ENCODE results near the gene SRRM4.

DNA sequence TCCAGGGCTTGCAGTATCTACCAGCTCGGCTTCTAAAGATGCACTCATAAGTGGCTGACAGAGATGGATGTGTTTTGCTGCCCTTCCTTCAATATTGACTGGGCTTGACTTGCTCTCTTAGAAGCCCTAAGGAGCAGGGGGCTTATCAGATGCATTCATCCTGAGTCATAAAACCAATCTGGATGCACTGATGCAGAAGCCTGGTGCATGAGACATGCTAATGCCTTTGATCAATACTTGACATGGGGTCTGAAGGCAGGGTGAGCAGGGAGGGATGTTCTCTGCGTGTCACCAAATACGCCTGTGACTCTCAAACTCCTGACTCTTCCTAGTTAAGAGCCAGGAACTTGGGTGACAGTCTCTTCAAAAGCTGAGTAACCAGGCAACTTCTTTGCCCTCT is 119.6 kb downstream of the SRRM4 start:
- TF ChIP-seq, protein P1, sequence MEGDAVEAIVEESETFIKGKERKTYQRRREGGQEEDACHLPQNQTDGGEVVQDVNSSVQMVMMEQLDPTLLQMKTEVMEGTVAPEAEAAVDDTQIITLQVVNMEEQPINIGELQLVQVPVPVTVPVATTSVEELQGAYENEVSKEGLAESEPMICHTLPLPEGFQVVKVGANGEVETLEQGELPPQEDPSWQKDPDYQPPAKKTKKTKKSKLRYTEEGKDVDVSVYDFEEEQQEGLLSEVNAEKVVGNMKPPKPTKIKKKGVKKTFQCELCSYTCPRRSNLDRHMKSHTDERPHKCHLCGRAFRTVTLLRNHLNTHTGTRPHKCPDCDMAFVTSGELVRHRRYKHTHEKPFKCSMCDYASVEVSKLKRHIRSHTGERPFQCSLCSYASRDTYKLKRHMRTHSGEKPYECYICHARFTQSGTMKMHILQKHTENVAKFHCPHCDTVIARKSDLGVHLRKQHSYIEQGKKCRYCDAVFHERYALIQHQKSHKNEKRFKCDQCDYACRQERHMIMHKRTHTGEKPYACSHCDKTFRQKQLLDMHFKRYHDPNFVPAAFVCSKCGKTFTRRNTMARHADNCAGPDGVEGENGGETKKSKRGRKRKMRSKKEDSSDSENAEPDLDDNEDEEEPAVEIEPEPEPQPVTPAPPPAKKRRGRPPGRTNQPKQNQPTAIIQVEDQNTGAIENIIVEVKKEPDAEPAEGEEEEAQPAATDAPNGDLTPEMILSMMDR (IDR thresholded peaks at IDR 0.05; ENCODE audit: insufficient read depth, low read length), result no peak
- TF ChIP-seq, protein P2, sequence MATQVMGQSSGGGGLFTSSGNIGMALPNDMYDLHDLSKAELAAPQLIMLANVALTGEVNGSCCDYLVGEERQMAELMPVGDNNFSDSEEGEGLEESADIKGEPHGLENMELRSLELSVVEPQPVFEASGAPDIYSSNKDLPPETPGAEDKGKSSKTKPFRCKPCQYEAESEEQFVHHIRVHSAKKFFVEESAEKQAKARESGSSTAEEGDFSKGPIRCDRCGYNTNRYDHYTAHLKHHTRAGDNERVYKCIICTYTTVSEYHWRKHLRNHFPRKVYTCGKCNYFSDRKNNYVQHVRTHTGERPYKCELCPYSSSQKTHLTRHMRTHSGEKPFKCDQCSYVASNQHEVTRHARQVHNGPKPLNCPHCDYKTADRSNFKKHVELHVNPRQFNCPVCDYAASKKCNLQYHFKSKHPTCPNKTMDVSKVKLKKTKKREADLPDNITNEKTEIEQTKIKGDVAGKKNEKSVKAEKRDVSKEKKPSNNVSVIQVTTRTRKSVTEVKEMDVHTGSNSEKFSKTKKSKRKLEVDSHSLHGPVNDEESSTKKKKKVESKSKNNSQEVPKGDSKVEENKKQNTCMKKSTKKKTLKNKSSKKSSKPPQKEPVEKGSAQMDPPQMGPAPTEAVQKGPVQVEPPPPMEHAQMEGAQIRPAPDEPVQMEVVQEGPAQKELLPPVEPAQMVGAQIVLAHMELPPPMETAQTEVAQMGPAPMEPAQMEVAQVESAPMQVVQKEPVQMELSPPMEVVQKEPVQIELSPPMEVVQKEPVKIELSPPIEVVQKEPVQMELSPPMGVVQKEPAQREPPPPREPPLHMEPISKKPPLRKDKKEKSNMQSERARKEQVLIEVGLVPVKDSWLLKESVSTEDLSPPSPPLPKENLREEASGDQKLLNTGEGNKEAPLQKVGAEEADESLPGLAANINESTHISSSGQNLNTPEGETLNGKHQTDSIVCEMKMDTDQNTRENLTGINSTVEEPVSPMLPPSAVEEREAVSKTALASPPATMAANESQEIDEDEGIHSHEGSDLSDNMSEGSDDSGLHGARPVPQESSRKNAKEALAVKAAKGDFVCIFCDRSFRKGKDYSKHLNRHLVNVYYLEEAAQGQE (IDR thresholded peaks at IDR 0.05; ENCODE audit: insufficient replicate concordance, low read depth), result no peak
- TF ChIP-seq POLR2AphosphoS5 (IDR thresholded peaks at IDR 0.05; ENCODE audit: low read depth) (no peak), GABPA (IDR thresholded peaks at IDR 0.05; ENCODE audit: low read depth) (no peak), SPI1 (IDR thresholded peaks at IDR 0.05; ENCODE audit: borderline replicate concordance, low read depth) (no peak)

Data from HL-60 (cell line).